CD8-positive, alpha-beta memory T cell (primary cell): ENCODE measurements around the gene KIF4A. TPM values are rescaled to one million over a fixed set of nuclear protein-coding genes. Genes with fewer than 3 reads are reported as not detected.
"Not testable (repeated sequence)": the region's sequence is repeated elsewhere in the genome, so short reads cannot be mapped to it uniquely, and the experiment has no call there.

Experiments
- CTCF ChIA-PET: fragments of 350-600 bp; sonication (Branson Sonifier 250); formaldehyde crosslinking; loops from one replicate; lab custom pipeline; 2021; ENCODE audit warnings: antibody characterized with exemption; lab: Charles Lee
- POLR2A ChIA-PET: fragments of 350-600 bp; sonication (Branson Sonifier 250); formaldehyde crosslinking; loops from one replicate; lab custom pipeline; 2021; ENCODE audit warnings: antibody characterized with exemption; lab: Charles Lee
- DNase-seq, 5 donors: peaks; one replicate each; pipeline versions ENCODE4 v3.0.0 to v3.0.0-alpha.2; 2020 to 2022; ENCODE audit warnings: mixed read lengths in 1 of 5
- H3K27ac ChIP-seq: one replicate; pipeline ENCODE4 v1.7.0; 2013; ENCODE audit warnings: low read depth, mild to moderate bottlenecking, low read length, moderate library complexity
- H3K27me3 ChIP-seq: 2 replicates; pipeline ENCODE4 v1.7.0; 2013; ENCODE audit warnings: low read length, mild to moderate bottlenecking; ENCODE audit not compliant: insufficient read depth, poor library complexity, severe bottlenecking
- H3K36me3 ChIP-seq: 2 replicates; pipeline ENCODE4 v1.7.0; 2013; ENCODE audit warnings: mild to moderate bottlenecking, low read length, moderate library complexity; ENCODE audit not compliant: insufficient read depth
- H3K4me1 ChIP-seq: 2 replicates; pipeline ENCODE4 v1.7.0; 2013; ENCODE audit warnings: mild to moderate bottlenecking, low read length, moderate library complexity; ENCODE audit not compliant: insufficient read depth
- H3K4me3 ChIP-seq: 2 replicates; pipeline ENCODE4 v1.7.0; 2013; ENCODE audit warnings: mild to moderate bottlenecking, low read length
- H3K9me3 ChIP-seq: 2 replicates; pipeline ENCODE4 v1.7.0; 2013; ENCODE audit warnings: mild to moderate bottlenecking, low read length
- H3K27ac Mint-ChIP-seq, 8 donors: one replicate each; pipeline ENCODE4 v1.8.0; 2020 to 2021; ENCODE audit warnings: mixed read lengths in 8 of 8, mild to moderate bottlenecking in 6 of 8, inconsistent platforms in 3 of 8, moderate library complexity in 3 of 8
- H3K27me3 Mint-ChIP-seq, 2 donors: one replicate each; pipeline ENCODE4 v1.8.0; 2020 to 2021; ENCODE audit warnings: mixed read lengths in 2 of 2, mild to moderate bottlenecking in 1 of 2, moderate library complexity in 1 of 2
- H3K36me3 Mint-ChIP-seq, 3 donors: one replicate each; pipeline ENCODE4 v1.8.0; 2020 to 2021; ENCODE audit warnings: mixed read lengths in 3 of 3, inconsistent platforms in 1 of 3, mild to moderate bottlenecking in 1 of 3
- H3K4me1 Mint-ChIP-seq, 3 donors: one replicate each; pipeline ENCODE4 v1.8.0; 2020 to 2021; ENCODE audit warnings: mixed read lengths in 3 of 3, inconsistent platforms in 1 of 3, mild to moderate bottlenecking in 1 of 3
- H3K4me3 Mint-ChIP-seq, 7 donors: one replicate each; pipeline ENCODE4 v1.8.0; 2020 to 2021; ENCODE audit warnings: mixed read lengths in 7 of 7, mild to moderate bottlenecking in 6 of 7, moderate library complexity in 4 of 7, inconsistent platforms in 2 of 7
- H3K9me3 Mint-ChIP-seq, 5 donors: one replicate each; pipeline ENCODE4 v1.8.0; 2020 to 2022; ENCODE audit warnings: mixed read lengths in 5 of 5, mild to moderate bottlenecking in 3 of 5, moderate library complexity in 2 of 5, inconsistent platforms in 1 of 5
- polyA plus RNA-seq: library from polyadenylated mRNA; unstranded; fragments of 300-500 nt; fragmentation: Illumina TruSeq; gene quantifications from one replicate; pipeline ENCODE4 v1.2.3, GENCODE V29; 2021
- total RNA-seq, 2 experiments: library from RNA; stranded (reverse); gene quantifications; one replicate each; pipeline ENCODE4 v1.2.3, GENCODE V29; 2021

The KIF4A gene
- total and polyA plus RNA-seq, 3 experiments from 2014 or later = 16.5 to 17.7 TPM; not detected in 1

DNA sequence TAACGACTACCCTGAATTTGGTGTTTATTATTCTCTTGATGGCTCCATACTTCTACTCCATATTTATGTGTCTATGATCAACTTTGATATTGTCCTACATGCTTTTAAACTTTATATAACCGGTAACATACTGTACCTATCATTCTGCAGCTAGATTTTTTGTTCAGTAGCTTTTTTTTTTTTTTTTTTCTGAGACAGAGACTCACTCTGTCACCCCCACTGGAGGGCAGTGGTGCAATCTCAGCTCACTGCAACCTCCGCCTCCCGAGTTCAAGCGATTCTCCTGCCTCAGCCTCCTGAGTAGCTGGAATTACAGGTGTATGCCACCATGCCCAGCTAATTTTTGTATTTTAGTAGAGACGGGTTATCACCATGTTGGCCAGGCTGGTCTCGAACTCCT lies 15.9 kb upstream of the KIF4A start:
- H3K4me1 Mint-ChIP-seq, H3K27ac ChIP-seq, H3K4me3 ChIP-seq, CTCF ChIA-PET, H3K36me3 ChIP-seq, H3K27me3 ChIP-seq, H3K36me3 Mint-ChIP-seq, POLR2A ChIA-PET, H3K9me3 Mint-ChIP-seq, H3K27ac Mint-ChIP-seq, DNase-seq, H3K4me3 Mint-ChIP-seq, H3K27me3 Mint-ChIP-seq, H3K4me1 ChIP-seq, H3K9me3 ChIP-seq: not testable (repeated sequence)

DNA sequence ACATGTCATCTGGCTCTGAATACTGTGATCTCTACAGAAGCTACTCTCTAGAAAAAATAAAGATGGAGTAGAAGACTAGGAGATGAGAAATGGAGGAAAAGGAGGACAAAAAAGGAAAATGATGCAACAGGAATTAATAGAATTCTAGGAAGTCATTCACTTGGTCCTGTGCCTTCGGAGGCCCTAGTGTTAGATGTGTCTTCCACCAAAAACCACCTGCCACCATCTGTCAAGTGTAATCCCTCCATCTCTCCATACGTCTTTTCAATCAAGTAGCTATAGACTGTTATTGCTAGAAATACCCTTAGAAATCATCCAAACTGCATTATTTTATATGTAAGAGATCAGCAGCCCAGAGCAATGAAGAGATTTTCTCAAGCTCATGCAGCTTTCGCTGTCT lies 10.8 kb upstream of the KIF4A start:
- Mint-ChIP-seq H3K9me3 (no peaks in the 10 kb centered on the region), H3K27ac (no peak overlapping the region), H3K4me1 (no peaks in the 10 kb centered on the region), H3K4me3 (no peak overlapping the region), H3K36me3 (peaks cover 0 to 13% (median 3%) of the 10 kb centered on the region in 3 donors), H3K27me3 (peaks cover 0 to 5% of the 10 kb centered on the region in 2 donors)
- ChIA-PET CTCF (no interaction called here), POLR2A (no interaction called here)
- no peaks in the 10 kb centered on the region for H3K36me3 ChIP-seq
- H3K4me1 ChIP-seq = no peaks in the 10 kb centered on the region
- no peak overlapping the region for H3K27ac ChIP-seq
- H3K4me3 ChIP-seq = no peak overlapping the region
- H3K9me3 ChIP-seq = no peaks in the 10 kb centered on the region
- no peak for DNase-seq
- no peaks in the 10 kb centered on the region for H3K27me3 ChIP-seq

DNA sequence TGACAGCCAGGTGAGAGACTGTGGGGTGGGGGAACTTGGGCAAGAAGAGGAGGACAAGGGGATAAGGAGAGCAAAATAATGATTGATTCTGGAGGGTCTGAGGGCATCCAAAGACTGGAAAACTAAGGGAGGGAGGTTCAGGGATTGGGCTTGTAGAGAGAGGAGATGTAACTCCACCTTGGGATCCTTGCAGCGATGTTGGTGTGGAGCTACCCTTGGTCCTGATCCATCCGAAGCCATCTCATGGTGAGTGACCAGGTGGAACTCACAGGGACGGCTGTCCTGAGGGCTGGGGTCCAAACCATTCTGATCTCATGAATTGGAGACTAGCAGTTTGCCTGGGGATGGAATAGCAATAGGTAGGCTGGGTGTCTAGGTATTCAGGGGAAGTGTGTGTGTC lies 9.3 kb upstream of the KIF4A start:
- Mint-ChIP-seq H3K27ac (no peak overlapping the region), H3K9me3 (no peaks in the 10 kb centered on the region), H3K27me3 (peaks cover 0 to 8% of the 10 kb centered on the region in 2 donors), H3K4me3 (no peak overlapping the region), H3K4me1 (no peaks in the 10 kb centered on the region), H3K36me3 (peaks cover 0 to 22% (median 3%) of the 10 kb centered on the region in 3 donors)
- Histone ChIP-seq H3K36me3 (no peaks in the 10 kb centered on the region), H3K4me1 (no peaks in the 10 kb centered on the region), H3K27ac (no peak overlapping the region), H3K4me3 (no peak overlapping the region), H3K9me3 (no peaks in the 10 kb centered on the region), H3K27me3 (no peaks in the 10 kb centered on the region)
- DNase-seq = no peak
- ChIA-PET CTCF (no interaction called here), POLR2A (no interaction called here)

DNA sequence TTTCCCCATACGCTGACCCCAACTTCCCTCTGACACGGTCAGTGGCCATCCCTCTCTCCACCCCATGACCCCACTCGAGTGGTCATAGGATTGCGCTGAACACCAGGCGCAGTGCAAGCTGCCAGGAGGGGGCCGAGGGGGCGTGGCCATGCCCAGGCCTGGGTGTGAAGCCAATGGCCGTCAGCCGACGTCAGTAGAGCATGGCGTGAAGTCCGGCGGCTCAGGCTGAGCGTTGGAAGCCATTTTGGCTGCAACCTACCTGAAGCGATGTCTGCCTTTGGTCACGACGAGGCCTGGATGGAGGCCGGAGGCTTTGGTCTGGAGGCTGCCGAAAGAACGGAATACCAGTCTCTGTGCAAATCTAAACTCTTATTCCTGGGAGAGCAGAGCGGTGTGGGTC lies 8.0 kb upstream of the KIF4A start, which contains the start of gene RAB41:
TSS of gene RAB41 (plus strand) at position 222 of the 400 bp plus-strand sequence. CDS start at position 268, 46 bp downstream.
- Mint-ChIP-seq H3K27ac (no peak within 1 kb of the TSS), H3K36me3 (peaks cover 0 to 33% (median 3%) of the 10 kb centered on the region in 3 donors), H3K4me1 (no peaks in the 10 kb centered on the region), H3K9me3 (no peaks in the 10 kb centered on the region), H3K27me3 (peaks cover 0 to 6% of the 10 kb centered on the region in 2 donors), H3K4me3 (no peak within 1 kb of the TSS)
- Histone ChIP-seq H3K27ac (no peak within 1 kb of the TSS), H3K4me3 (no peak within 1 kb of the TSS), H3K4me1 (no peaks in the 10 kb centered on the region), H3K36me3 (no peaks in the 10 kb centered on the region), H3K9me3 (no peaks in the 10 kb centered on the region), H3K27me3 (no peaks in the 10 kb centered on the region)
- CTCF ChIA-PET = no interaction called here
- DNase-seq = no peak
- POLR2A ChIA-PET = no interaction called here

GRCh38 chrX:70289168-70289792 lies 624 bp upstream of the KIF4A start:
- Histone ChIP-seq H3K9me3 (no peaks in the 10 kb centered on the region), H3K4me3 (peak overlapping the region; percentile 73), H3K4me1 (peaks cover 5% of the 10 kb centered on the region), H3K27ac (peak overlapping the region; percentile 69), H3K27me3 (no peaks in the 10 kb centered on the region), H3K36me3 (no peaks in the 10 kb centered on the region)
- peaks cover 0 to 35% (median 0%) of the 10 kb centered on the region in 3 donors for H3K36me3 Mint-ChIP-seq
- H3K27ac Mint-ChIP-seq = peak overlapping the region; percentile 72 to 96 (median 88)
- DNase-seq = no peak
- H3K4me1 Mint-ChIP-seq = peaks cover 12 to 20% (median 19%) of the 10 kb centered on the region in 3 donors
- peaks cover 0 to 7% of the 10 kb centered on the region in 2 donors for H3K27me3 Mint-ChIP-seq
- H3K4me3 Mint-ChIP-seq = peak overlapping the region; percentile 84 to 94 (median 89)
- POLR2A ChIA-PET = no interaction called here
- CTCF ChIA-PET = no interaction called here
- H3K9me3 Mint-ChIP-seq = no peaks in the 10 kb centered on the region

DNA sequence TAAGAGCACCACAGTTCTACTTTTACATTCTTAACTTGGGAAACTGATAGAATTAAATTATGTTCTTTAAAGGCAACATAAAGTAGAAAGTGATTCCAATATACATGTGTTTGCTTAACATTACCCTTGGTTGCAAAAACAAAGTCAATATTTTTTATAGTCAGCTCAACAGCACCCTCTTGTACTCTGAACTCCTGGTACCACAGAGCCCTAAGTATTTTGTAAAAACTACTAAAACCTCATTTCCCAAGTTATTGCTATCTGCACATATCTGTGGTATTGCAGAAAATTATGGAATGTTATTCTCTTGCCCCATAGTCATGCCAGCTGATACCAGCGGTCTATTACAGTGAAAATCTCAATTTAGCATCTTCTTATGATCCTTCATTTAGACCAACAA lies 2.9 kb downstream of the KIF4A start:
- H3K27me3 ChIP-seq = no peaks in the 10 kb centered on the region
- Mint-ChIP-seq H3K4me1 (peaks cover 12 to 20% (median 19%) of the 10 kb centered on the region in 3 donors), H3K9me3 (no peaks in the 10 kb centered on the region), H3K27me3 (peaks cover 0 to 5% of the 10 kb centered on the region in 2 donors), H3K27ac (no peak overlapping the region), H3K4me3 (no peak overlapping the region), H3K36me3 (peaks cover 0 to 7% (median 0%) of the 10 kb centered on the region in 3 donors)
- H3K36me3 ChIP-seq = no peaks in the 10 kb centered on the region
- ChIA-PET POLR2A (no interaction called here), CTCF (no interaction called here)
- H3K9me3 ChIP-seq = no peaks in the 10 kb centered on the region
- H3K4me1 ChIP-seq = peaks cover 5% of the 10 kb centered on the region
- H3K27ac ChIP-seq = no peak overlapping the region
- no peak for DNase-seq
- no peak overlapping the region for H3K4me3 ChIP-seq

DNA sequence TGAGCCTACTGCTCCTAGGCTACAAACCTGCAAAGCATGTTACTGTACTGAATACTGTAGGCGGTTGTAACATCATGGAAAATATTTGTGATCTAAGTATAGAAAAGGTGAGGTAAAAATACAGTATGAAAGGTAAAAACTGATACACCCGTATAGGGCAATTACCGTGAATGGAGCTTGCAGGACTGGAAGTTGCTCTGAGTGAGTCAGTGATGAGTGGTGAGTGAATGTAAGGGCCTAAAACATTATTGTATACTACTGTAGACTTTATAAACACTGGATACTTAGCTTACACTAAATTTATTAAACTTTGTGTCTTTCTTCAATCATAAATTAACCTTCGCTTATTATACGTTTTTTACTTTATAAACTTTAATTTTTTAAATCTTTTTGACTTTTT lies 3.7 kb downstream of the KIF4A start:
- Histone ChIP-seq H3K4me1 (peaks cover 5% of the 10 kb centered on the region), H3K4me3 (no peak overlapping the region), H3K27ac (no peak overlapping the region), H3K27me3 (no peaks in the 10 kb centered on the region), H3K9me3 (no peaks in the 10 kb centered on the region), H3K36me3 (no peaks in the 10 kb centered on the region)
- POLR2A ChIA-PET = no interaction called here
- Mint-ChIP-seq H3K27me3 (peaks cover 0 to 5% of the 10 kb centered on the region in 2 donors), H3K4me1 (peaks cover 12 to 20% (median 19%) of the 10 kb centered on the region in 3 donors), H3K9me3 (no peaks in the 10 kb centered on the region), H3K4me3 (no peak overlapping the region), H3K27ac (no peak overlapping the region), H3K36me3 (peaks cover 0 to 2% (median 0%) of the 10 kb centered on the region in 3 donors)
- CTCF ChIA-PET = no interaction called here
- no peak for DNase-seq

DNA sequence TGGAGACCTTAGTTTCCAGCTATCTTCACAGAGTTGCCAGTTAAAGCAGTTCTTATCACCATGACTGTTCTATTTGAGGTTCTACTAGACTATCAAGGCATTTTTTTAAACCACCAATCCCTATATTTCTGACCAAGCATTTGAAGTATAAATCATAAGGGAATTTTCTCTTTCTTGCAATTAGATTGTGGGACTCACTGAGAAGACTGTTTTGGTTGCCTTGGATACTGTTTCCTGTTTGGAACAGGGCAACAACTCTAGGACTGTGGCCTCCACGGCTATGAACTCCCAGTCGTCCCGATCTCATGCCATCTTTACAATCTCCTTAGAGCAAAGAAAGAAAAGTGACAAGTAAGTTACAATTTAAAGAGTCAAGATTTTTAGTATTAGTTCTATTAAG lies 11.8 kb downstream of the KIF4A start:
- no peaks in the 10 kb centered on the region for H3K4me1 ChIP-seq
- Mint-ChIP-seq H3K4me3 (peak overlapping the region in 2 of 7 donors; percentile 3 to 28), H3K4me1 (peaks cover 5 to 19% (median 17%) of the 10 kb centered on the region in 3 donors), H3K27me3 (peaks cover 0 to 2% of the 10 kb centered on the region in 2 donors), H3K36me3 (no peaks in the 10 kb centered on the region), H3K27ac (peak overlapping the region in 2 of 8 donors; percentile 8 to 61), H3K9me3 (no peaks in the 10 kb centered on the region)
- ChIA-PET CTCF (no interaction called here), POLR2A (no interaction called here)
- no peak overlapping the region for H3K27ac ChIP-seq
- DNase-seq = no peak
- no peaks in the 10 kb centered on the region for H3K9me3 ChIP-seq
- no peaks in the 10 kb centered on the region for H3K27me3 ChIP-seq
- no peak overlapping the region for H3K4me3 ChIP-seq
- no peaks in the 10 kb centered on the region for H3K36me3 ChIP-seq
